NCI-H2196 treated with DMSO at 0.1 percent for 48 hours (cell line): Measurements from ENCODE around the gene COL23A1.
"Not testable (repeated sequence)": the region's sequence is repeated elsewhere in the genome, so short reads cannot be mapped to it uniquely, and the experiment has no call there.

Source experiments
- DNase-seq: peaks from one replicate; lab custom pipeline; 2025; ENCODE audit not compliant: unreplicated experiment; lab: John Stamatoyannopoulos, UW

COL23A1 gene

GRCh38 chr5:178273665-178274541, 316.3 kb downstream of the COL23A1 start:
- DNase-seq = no peak

- DNase-seq = no peak
These were observed 317.2 kb downstream of the COL23A1 start for GRCh38 chr5:178273041-178273440.

GRCh38 chr5:178272591-178272990, 317.6 kb downstream of the COL23A1 start:
- no peak for DNase-seq

GRCh38 chr5:178271726-178272479, 318.3 kb downstream of the COL23A1 start:
- no peak for DNase-seq

GRCh38 chr5:178271231-178271630, 319.0 kb downstream of the COL23A1 start:
- no peak for DNase-seq

GRCh38 chr5:178269499-178269898, 320.7 kb downstream of the COL23A1 start:
- no peak for DNase-seq

GRCh38 chr5:178267876-178268275, 322.3 kb downstream of the COL23A1 start:
- DNase-seq = no peak

GRCh38 chr5:178267245-178267644, 322.9 kb downstream of the COL23A1 start:
- no peak for DNase-seq

- DNase-seq = no peak
These were observed 323.6 kb downstream of the COL23A1 start for GRCh38 chr5:178266581-178266980.

GRCh38 chr5:178265746-178266145, 324.4 kb downstream of the COL23A1 start:
- no peak for DNase-seq

GRCh38 chr5:178264044-178264443, 326.1 kb downstream of the COL23A1 start:
- DNase-seq = no peak

GRCh38 chr5:178261666-178262600, 328.3 kb downstream of the COL23A1 start:
- DNase-seq = no peak

GRCh38 chr5:178259623-178260536, 330.3 kb downstream of the COL23A1 start:
- DNase-seq = no peak

- DNase-seq = no peak
These were observed 332.5 kb downstream of the COL23A1 start for GRCh38 chr5:178257650-178258049.

- no peak for DNase-seq
These were observed 333.4 kb downstream of the COL23A1 start for GRCh38 chr5:178256746-178257145.

- not testable (repeated sequence) for DNase-seq
These were observed 336.6 kb downstream of the COL23A1 start for GRCh38 chr5:178253632-178254031.

GRCh38 chr5:178252258-178252657, 337.9 kb downstream of the COL23A1 start:
- DNase-seq = no peak

GRCh38 chr5:178250263-178250662, 339.9 kb downstream of the COL23A1 start:
- DNase-seq = no peak

- no peak for DNase-seq
These were observed 340.8 kb downstream of the COL23A1 start for GRCh38 chr5:178249191-178249989.
